HepG2 (cell line): ENCODE results near the gene ENO1. TPM values are rescaled to one million over a fixed set of nuclear protein-coding genes. Genes with fewer than 3 reads are reported as not detected.

Experiments used
- ATF1 ChIP-seq: IDR thresholded peaks from 2 replicates; pipeline ENCODE4 v1.6.1; 2016; ENCODE audit warnings: mild to moderate bottlenecking, control low read depth
- CAMTA2 ChIP-seq: sonication (generic); formaldehyde crosslinking; IDR thresholded peaks from 2 replicates; pipeline ENCODE4 v1.4.0; 2020; ENCODE audit warnings: mild to moderate bottlenecking, missing genetic modification reagents, borderline replicate concordance
- EEA1 ChIP-seq: sonication (generic); formaldehyde crosslinking; IDR thresholded peaks from 2 replicates; pipeline ENCODE4 v1.5.1; 2020; ENCODE audit warnings: mild to moderate bottlenecking, missing genetic modification reagents, borderline replicate concordance
- ETV5 ChIP-seq: IDR thresholded peaks from 2 replicates; pipeline ENCODE4 v1.6.1; 2018; ENCODE audit warnings: missing biosample characterization, missing genetic modification reagents, inconsistent platforms, borderline replicate concordance
- FOSL1 ChIP-seq: sonication (generic); formaldehyde crosslinking; IDR thresholded peaks from 2 replicates; pipeline ENCODE4 v1.9.0; 2021; ENCODE audit warnings: missing genetic modification reagents, borderline replicate concordance
- GATAD2A ChIP-seq: IDR thresholded peaks from 2 replicates; pipeline ENCODE4 v1.6.1; 2016
- GZF1 ChIP-seq: sonication (generic); formaldehyde crosslinking; IDR thresholded peaks from 2 replicates; pipeline ENCODE4 v1.5.1; 2020; ENCODE audit warnings: mild to moderate bottlenecking, missing genetic modification reagents
- ISL2 ChIP-seq: sonication (generic); formaldehyde crosslinking; IDR thresholded peaks from 2 replicates; pipeline ENCODE4 v1.5.0; 2020; ENCODE audit warnings: missing genetic modification reagents
- JUN ChIP-seq: sonication (generic); formaldehyde crosslinking; IDR thresholded peaks from 2 replicates; pipeline ENCODE4 v1.4.0; 2020; ENCODE audit warnings: mild to moderate bottlenecking, missing genetic modification reagents
- MTA1 ChIP-seq: sonication (generic); formaldehyde crosslinking; IDR thresholded peaks from 2 replicates; pipeline ENCODE4 v1.4.0; 2020; ENCODE audit warnings: missing genetic modification reagents, mild to moderate bottlenecking, borderline replicate concordance
- RFXANK ChIP-seq: IDR thresholded peaks from 2 replicates; pipeline ENCODE4 v1.6.1; 2016
- RNF2 ChIP-seq: fragments of 450-650 bp; conservative IDR thresholded peaks from 2 replicates; pipeline ENCODE4 v1.6.1; 2016; ENCODE audit warnings: low read depth
- RXRB ChIP-seq: IDR thresholded peaks from 2 replicates; pipeline ENCODE4 v1.6.1; 2016; ENCODE audit warnings: borderline replicate concordance, missing genetic modification reagents, missing compliant biosample characterization
- SP2 ChIP-seq: sonication (generic); formaldehyde crosslinking; IDR thresholded peaks from 2 replicates; pipeline ENCODE4 v1.5.1; 2020; ENCODE audit warnings: mild to moderate bottlenecking, missing genetic modification reagents
- U2AF2 ChIP-seq: fragments of 200-400 bp; formaldehyde crosslinking; IDR thresholded peaks from 2 replicates; pipeline ENCODE4 v1.6.1; 2017; ENCODE audit warnings: low read depth, mild to moderate bottlenecking, low read length
- YY1 ChIP-seq: IDR thresholded peaks from 2 replicates; pipeline ENCODE4 v1.6.1; 2011; ENCODE audit warnings: low read length, low read depth, moderate library complexity, mild to moderate bottlenecking; ENCODE audit not compliant: insufficient read depth, insufficient replicate concordance
- ZFP62 ChIP-seq: sonication (generic); formaldehyde crosslinking; IDR thresholded peaks from 2 replicates; pipeline ENCODE4 v1.4.0; 2020; ENCODE audit warnings: missing genetic modification reagents
- ZNF609 ChIP-seq: sonication (generic); formaldehyde crosslinking; IDR thresholded peaks from 2 replicates; pipeline ENCODE4 v1.4.0; 2020; ENCODE audit warnings: mild to moderate bottlenecking, missing genetic modification reagents, borderline replicate concordance
- ZNF672 ChIP-seq: sonication (generic); formaldehyde crosslinking; IDR thresholded peaks from 2 replicates; pipeline ENCODE4 v1.8.1; 2022; ENCODE audit warnings: missing genetic modification reagents
- ZSCAN31 ChIP-seq: sonication (generic); formaldehyde crosslinking; IDR thresholded peaks from 2 replicates; pipeline ENCODE4 v1.5.0; 2020; ENCODE audit warnings: low read depth, mild to moderate bottlenecking, missing genetic modification reagents
- ZSCAN9 ChIP-seq: IDR thresholded peaks from 2 replicates; pipeline ENCODE4 v1.6.1; 2016; ENCODE audit warnings: borderline replicate concordance
- polyA plus RNA-seq, 8 experiments: library from polyadenylated mRNA; depleted of rRNA in 3 of 8; stranded (reverse) in 7 of 8; unstranded in 1 of 8; fragments of >200 nt; fragmentation: Illumina TruSeq in 4 of 8; extraction: Trizol in 4 of 8; gene quantifications; 2 replicates each; pipeline versions ENCODE4 v1.2.1 to v1.2.3, GENCODE V29; 2011 to 2016; ENCODE audit warnings: low read depth in 4 of 8, missing spikeins in 1 of 8, mixed read lengths in 1 of 8; ENCODE audit not compliant: insufficient read depth in 1 of 8
- total RNA-seq, 5 experiments: library from RNA; depleted of rRNA; stranded (reverse); fragments of >200 nt; fragmentation: Illumina TruSeq; extraction: Trizol; gene quantifications; 2 replicates each; pipeline ENCODE4 v1.2.3, GENCODE V29; 2016; ENCODE audit warnings: low read depth in 1 of 5
- TF ChIP-seq, protein P1 (sequence below): sonication (generic); formaldehyde crosslinking; IDR thresholded peaks from 2 replicates; pipeline ENCODE4 v1.5.1; 2020; ENCODE audit warnings: missing genetic modification reagents, mild to moderate bottlenecking, borderline replicate concordance
- TF ChIP-seq, protein P2 (sequence below): sonication (generic); formaldehyde crosslinking; IDR thresholded peaks from 2 replicates; pipeline ENCODE4 v1.4.0; 2020; ENCODE audit warnings: mild to moderate bottlenecking, missing genetic modification reagents
- TF ChIP-seq, protein P3 (sequence below): IDR thresholded peaks from 2 replicates; pipeline ENCODE4 v1.6.1; 2018; ENCODE audit warnings: missing genetic modification reagents, mild to moderate bottlenecking, missing compliant biosample characterization

The ENO1 gene
- total and polyA plus RNA-seq, 2 of the 13 experiments (the other 11 are each of a cell fraction or from before 2014, with no cell fraction given) = 1,559 to 3,103 TPM

DNA sequence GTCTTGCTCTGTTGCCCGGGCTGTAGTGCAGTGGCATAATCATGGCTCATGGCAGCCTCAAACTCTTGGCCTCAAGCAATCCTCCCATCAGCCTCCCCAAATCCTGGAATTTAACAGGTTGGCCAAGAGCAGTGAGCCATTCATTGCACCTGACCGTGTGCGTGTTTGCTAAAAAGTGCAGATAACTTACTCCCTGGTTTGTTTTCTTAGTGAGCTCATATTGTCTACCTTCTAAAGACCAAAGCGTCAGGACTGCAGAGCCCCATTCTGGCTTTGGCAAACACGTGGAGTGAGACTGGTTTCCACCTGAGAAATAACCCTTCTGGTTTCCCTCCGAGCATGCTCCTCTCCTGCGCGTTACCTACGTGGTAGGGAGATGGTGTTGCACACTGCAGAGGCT is 35.0 kb upstream of the ENO1 start (continued):
- TF ChIP-seq ZNF609 (CRISPR knock-in tag) (peak; percentile 49; the same call in 1 of the 2 replicates), JUN (CRISPR knock-in tag) (peak; percentile 79), ZFP62 (CRISPR knock-in tag) (no peak), ETV5 (peak; percentile 54; the same call in 1 of the 2 replicates), ZSCAN31 (no peak), GZF1 (CRISPR knock-in tag) (no peak), RNF2 (peak; percentile 57; the same call in 1 of the 2 replicates), EEA1 (CRISPR knock-in tag) (no peak), MTA1 (CRISPR knock-in tag) (no peak), CAMTA2 (CRISPR knock-in tag) (no peak), ZNF672 (CRISPR knock-in tag) (no peak), GATAD2A (CRISPR knock-in tag) (peak; percentile 55), U2AF2 (no peak), FOSL1 (CRISPR knock-in tag) (no peak), RXRB (CRISPR knock-in tag) (peak; percentile 77), ISL2 (peak; percentile 48), SP2 (no peak), ATF1 (CRISPR knock-in tag) (0 out of 2 replicates have a peak, but pooled peaks have one; percentile 58), ZSCAN9 (CRISPR knock-in tag) (0 out of 2 replicates have a peak, but pooled peaks have one; percentile 70), YY1 (no peak), RFXANK (CRISPR knock-in tag) (no peak)
- TF ChIP-seq, protein P1, sequence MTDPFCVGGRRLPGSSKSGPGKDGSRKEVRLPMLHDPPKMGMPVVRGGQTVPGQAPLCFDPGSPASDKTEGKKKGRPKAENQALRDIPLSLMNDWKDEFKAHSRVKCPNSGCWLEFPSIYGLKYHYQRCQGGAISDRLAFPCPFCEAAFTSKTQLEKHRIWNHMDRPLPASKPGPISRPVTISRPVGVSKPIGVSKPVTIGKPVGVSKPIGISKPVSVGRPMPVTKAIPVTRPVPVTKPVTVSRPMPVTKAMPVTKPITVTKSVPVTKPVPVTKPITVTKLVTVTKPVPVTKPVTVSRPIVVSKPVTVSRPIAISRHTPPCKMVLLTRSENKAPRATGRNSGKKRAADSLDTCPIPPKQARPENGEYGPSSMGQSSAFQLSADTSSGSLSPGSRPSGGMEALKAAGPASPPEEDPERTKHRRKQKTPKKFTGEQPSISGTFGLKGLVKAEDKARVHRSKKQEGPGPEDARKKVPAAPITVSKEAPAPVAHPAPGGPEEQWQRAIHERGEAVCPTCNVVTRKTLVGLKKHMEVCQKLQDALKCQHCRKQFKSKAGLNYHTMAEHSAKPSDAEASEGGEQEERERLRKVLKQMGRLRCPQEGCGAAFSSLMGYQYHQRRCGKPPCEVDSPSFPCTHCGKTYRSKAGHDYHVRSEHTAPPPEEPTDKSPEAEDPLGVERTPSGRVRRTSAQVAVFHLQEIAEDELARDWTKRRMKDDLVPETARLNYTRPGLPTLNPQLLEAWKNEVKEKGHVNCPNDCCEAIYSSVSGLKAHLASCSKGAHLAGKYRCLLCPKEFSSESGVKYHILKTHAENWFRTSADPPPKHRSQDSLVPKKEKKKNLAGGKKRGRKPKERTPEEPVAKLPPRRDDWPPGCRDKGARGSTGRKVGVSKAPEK (CRISPR knock-in tag) = no peak
- TF ChIP-seq, protein P2, sequence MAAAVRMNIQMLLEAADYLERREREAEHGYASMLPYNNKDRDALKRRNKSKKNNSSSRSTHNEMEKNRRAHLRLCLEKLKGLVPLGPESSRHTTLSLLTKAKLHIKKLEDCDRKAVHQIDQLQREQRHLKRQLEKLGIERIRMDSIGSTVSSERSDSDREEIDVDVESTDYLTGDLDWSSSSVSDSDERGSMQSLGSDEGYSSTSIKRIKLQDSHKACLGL = peak; percentile 55; the same call in 1 of the 2 replicates
- TF ChIP-seq, protein P3, sequence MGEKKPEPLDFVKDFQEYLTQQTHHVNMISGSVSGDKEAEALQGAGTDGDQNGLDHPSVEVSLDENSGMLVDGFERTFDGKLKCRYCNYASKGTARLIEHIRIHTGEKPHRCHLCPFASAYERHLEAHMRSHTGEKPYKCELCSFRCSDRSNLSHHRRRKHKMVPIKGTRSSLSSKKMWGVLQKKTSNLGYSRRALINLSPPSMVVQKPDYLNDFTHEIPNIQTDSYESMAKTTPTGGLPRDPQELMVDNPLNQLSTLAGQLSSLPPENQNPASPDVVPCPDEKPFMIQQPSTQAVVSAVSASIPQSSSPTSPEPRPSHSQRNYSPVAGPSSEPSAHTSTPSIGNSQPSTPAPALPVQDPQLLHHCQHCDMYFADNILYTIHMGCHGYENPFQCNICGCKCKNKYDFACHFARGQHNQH = peak; percentile 64; the same call in 1 of the 2 replicates
